Measurements from ENCODE around the gene C2CD4B.

The C2CD4B gene

DNA sequence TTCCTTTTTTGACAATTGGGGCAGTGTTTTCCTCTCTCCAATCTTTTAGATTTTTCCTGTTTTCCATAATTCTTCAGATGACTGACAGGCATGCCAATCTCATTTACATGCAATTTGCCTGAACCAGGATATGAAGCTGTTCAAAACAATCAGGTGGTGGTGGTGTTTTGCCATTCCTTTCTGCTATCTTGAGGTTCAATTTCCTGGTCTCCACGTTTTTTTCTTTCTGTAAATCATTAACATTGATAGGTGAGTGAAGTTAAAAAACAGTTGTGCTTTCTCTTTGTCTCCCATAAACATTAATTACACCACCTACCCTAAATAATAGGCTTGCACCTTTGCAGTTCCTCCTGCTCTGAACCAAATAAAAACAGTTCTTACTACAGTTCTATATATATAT, 49.2 kb downstream of the C2CD4B start:
- no peak for DNase-seq
